Ectodermal cell (in vitro differentiated cells): Measurements from ENCODE around the gene GFI1B.
"Not testable (repeated sequence)": the region's sequence is repeated elsewhere in the genome, so short reads cannot be mapped to it uniquely, and the experiment has no call there.

Experiments used
- H3K27ac ChIP-seq: 2 replicates; pipeline ENCODE4 v1.7.0; 2013; ENCODE audit warnings: mild to moderate bottlenecking, low read depth, low read length; ENCODE audit not compliant: insufficient read depth, poor library complexity, severe bottlenecking
- H3K27me3 ChIP-seq: 2 replicates; pipeline ENCODE4 v1.7.0; 2013; ENCODE audit warnings: mild to moderate bottlenecking, low read length; ENCODE audit not compliant: insufficient read depth, control insufficient read depth, poor library complexity, severe bottlenecking
- H3K36me3 ChIP-seq: one replicate; pipeline ENCODE4 v1.7.0; 2013; ENCODE audit warnings: low read length; ENCODE audit not compliant: control insufficient read depth, insufficient read depth
- H3K4me1 ChIP-seq: one replicate; pipeline ENCODE4 v1.7.0; 2013; ENCODE audit warnings: low read length; ENCODE audit not compliant: control insufficient read depth, insufficient read depth
- H3K4me3 ChIP-seq: 2 replicates; pipeline ENCODE4 v1.7.0; 2013; ENCODE audit warnings: low read depth, low read length, control low read depth; ENCODE audit not compliant: insufficient read depth
- H3K9me3 ChIP-seq: 2 replicates; pipeline ENCODE4 v1.7.0; 2013; ENCODE audit warnings: mild to moderate bottlenecking, low read length, moderate library complexity; ENCODE audit not compliant: control insufficient read depth
- WGBS, 2 experiments: methylation state at CpG; one replicate each; pipeline ENCODE4 v1.1.7; 2013; ENCODE audit warnings: missing lambda C conversion rate in 2 of 2; 5-methylcytosine and 5-hydroxymethylcytosine counted together

Gene GFI1B

GRCh38 chr9:132989998-132990557 lies 11.6 kb downstream of the GFI1B start:
- not testable (repeated sequence) for H3K4me1 ChIP-seq, H3K27ac ChIP-seq, H3K36me3 ChIP-seq, H3K9me3 ChIP-seq, H3K4me3 ChIP-seq, H3K27me3 ChIP-seq
- 83 to 86% methylated on average over 4 of the region's 4 CpGs for WGBS, 2 experiments

DNA sequence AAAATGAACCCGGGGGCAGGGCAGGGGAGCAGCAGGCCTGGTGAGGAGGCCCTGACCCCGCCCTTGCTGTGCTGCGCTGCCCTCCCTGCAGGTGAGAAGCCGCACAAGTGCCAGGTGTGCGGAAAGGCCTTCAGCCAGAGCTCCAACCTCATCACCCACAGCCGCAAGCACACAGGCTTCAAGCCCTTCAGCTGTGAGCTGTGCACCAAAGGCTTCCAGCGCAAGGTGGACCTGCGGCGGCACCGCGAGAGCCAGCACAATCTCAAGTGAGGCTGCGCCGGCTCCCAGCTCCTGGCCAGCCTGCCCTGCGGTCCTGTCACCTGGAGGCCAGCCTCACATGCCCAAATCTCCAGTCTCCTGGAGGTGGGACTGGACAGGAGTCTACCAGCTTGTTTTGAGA lies 12.3 kb downstream of the GFI1B start:
- no peak overlapping the region for H3K4me3 ChIP-seq
- H3K27me3 ChIP-seq, result no peaks in the 10 kb centered on the region
- 93 to 96% methylated on average over 14 of the region's 14 CpGs for WGBS, 2 experiments
- H3K9me3 ChIP-seq, result no peaks in the 10 kb centered on the region
- H3K36me3 ChIP-seq, result no peaks in the 10 kb centered on the region
- H3K27ac ChIP-seq, result no peak overlapping the region
- peaks cover 7% of the 10 kb centered on the region for H3K4me1 ChIP-seq

- Histone ChIP-seq H3K27me3 (no peaks in the 10 kb centered on the region), H3K36me3 (no peaks in the 10 kb centered on the region), H3K4me1 (peaks cover 7% of the 10 kb centered on the region), H3K4me3 (no peak overlapping the region), H3K9me3 (no peaks in the 10 kb centered on the region), H3K27ac (no peak overlapping the region)
- WGBS, 2 experiments, result 84% methylated on average over 16 of the region's 16 CpGs
Observed at GRCh38 chr9:132991351-132992300, 13.1 kb downstream of the GFI1B start.

DNA sequence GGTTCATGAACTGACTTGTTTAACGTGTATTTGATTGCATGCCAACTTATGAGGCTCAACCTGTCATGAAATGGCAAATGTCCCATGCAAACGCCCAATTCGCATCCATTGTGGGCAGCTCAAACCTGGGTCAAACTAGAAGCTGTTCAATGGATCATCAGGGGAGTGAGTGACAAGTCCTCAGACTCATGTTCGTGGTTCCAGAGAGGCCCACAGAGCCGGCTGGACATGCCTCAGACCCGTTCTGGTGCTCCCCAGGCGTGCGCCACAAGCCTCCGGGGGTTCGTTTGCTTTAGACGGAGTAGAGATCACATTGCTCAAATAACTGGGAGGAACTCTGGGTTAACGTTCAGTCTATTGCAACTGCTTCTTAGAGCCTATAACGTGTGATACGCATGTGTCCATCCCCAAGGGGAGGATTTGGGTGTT lies 15.0 kb downstream of the GFI1B start:
- no peaks in the 10 kb centered on the region for H3K36me3 ChIP-seq
- H3K4me3 ChIP-seq, result no peak overlapping the region
- H3K27me3 ChIP-seq, result no peaks in the 10 kb centered on the region
- no peak overlapping the region for H3K27ac ChIP-seq
- no peaks in the 10 kb centered on the region for H3K9me3 ChIP-seq
- peaks cover 7% of the 10 kb centered on the region for H3K4me1 ChIP-seq
- 90% methylated on average over 14 of the region's 14 CpGs for WGBS, 2 experiments

GRCh38 chr9:132994410-132995120 lies 16.1 kb downstream of the GFI1B start:
- Histone ChIP-seq H3K9me3 (no peaks in the 10 kb centered on the region), H3K27me3 (no peaks in the 10 kb centered on the region), H3K36me3 (no peaks in the 10 kb centered on the region), H3K4me3 (no peak overlapping the region), H3K27ac (no peak overlapping the region), H3K4me1 (peaks cover 7% of the 10 kb centered on the region)
- WGBS, 2 experiments, result 57 to 59% methylated on average over 13 of the region's 13 CpGs

DNA sequence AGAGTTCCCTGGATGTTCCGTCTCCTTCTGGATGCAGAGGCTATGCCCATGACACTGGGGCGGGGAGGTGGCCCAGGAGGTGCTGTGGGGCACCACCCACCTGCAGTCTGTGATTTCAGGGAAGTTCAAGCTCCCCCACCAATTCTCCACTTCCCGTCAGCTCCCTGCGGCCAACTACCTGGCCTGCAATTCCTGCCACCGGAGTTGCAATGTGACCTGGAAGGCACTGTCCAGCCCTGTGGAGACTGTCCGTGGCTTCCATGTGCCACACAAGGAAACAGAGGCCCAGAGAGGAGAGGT lies 16.6 kb downstream of the GFI1B start:
- Histone ChIP-seq H3K27me3 (no peaks in the 10 kb centered on the region), H3K27ac (no peak overlapping the region), H3K36me3 (no peaks in the 10 kb centered on the region), H3K4me3 (no peak overlapping the region), H3K4me1 (peaks cover 7% of the 10 kb centered on the region), H3K9me3 (no peaks in the 10 kb centered on the region)
- 91 to 94% methylated on average over 6 of the region's 6 CpGs for WGBS, 2 experiments

GRCh38 chr9:132995879-132996278 lies 17.4 kb downstream of the GFI1B start:
- WGBS, 2 experiments, result 92 to 94% methylated on average over 8 of the region's 8 CpGs
- Histone ChIP-seq H3K4me1 (peaks cover 7% of the 10 kb centered on the region), H3K36me3 (no peaks in the 10 kb centered on the region), H3K9me3 (no peaks in the 10 kb centered on the region), H3K4me3 (no peak overlapping the region), H3K27me3 (no peaks in the 10 kb centered on the region), H3K27ac (no peak overlapping the region)

- H3K36me3 ChIP-seq, result no peaks in the 10 kb centered on the region
- peaks cover 7% of the 10 kb centered on the region for H3K4me1 ChIP-seq
- H3K27ac ChIP-seq, result no peak overlapping the region
- no peaks in the 10 kb centered on the region for H3K9me3 ChIP-seq
- H3K4me3 ChIP-seq, result no peak overlapping the region
- WGBS, 2 experiments, result 78 to 80% methylated on average over 13 of the region's 13 CpGs
- no peaks in the 10 kb centered on the region for H3K27me3 ChIP-seq
Observed at GRCh38 chr9:132996526-132996925, 18.0 kb downstream of the GFI1B start.

DNA sequence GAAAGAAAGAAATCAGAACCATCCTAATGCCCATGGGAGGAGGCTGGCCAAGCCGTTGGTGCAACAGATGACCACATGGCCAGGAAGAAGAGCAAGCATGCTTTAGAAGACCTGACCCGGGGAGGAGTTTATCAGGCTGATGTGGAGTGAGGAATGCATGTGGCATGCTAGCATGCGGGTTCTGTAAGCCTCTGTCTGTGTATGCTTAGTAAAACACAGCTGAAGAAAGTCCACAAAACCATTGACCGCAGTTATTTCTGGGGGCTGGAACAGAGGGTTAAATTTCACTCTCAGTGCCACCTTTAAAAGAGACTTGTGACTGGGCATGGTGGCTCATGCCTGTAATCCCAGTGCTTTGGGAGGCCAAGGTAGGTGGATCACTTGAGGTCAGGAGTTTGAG lies 19.1 kb downstream of the GFI1B start:
- no peaks in the 10 kb centered on the region for H3K9me3 ChIP-seq
- no peak overlapping the region for H3K4me3 ChIP-seq
- H3K4me1 ChIP-seq, result peaks cover 7% of the 10 kb centered on the region
- WGBS, 2 experiments, result 90 to 91% methylated on average over 4 of the region's 4 CpGs
- peaks cover 2% of the 10 kb centered on the region for H3K27me3 ChIP-seq
- no peaks in the 10 kb centered on the region for H3K36me3 ChIP-seq
- no peak overlapping the region for H3K27ac ChIP-seq

DNA sequence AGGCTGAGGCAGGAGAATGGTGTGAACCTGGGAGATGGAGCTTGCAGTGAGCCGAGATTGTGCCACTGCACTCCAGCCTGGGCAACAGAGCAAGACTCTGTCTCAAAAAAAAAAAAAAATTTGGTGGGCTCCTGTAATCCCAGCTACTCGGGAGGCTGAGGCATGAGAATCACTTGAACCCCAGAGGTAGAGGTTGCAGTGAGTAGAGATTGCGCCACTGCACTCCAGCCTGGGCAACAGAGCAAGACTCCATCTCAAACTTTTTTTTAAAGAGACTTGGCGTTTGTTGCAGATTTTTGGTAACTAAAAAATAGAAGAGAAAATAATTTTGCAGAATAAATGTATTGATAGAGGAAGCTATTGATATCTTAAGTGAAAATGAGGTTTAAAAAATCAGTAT lies 19.7 kb downstream of the GFI1B start:
- not testable (repeated sequence) for H3K27me3 ChIP-seq, H3K9me3 ChIP-seq, H3K4me1 ChIP-seq, H3K36me3 ChIP-seq, H3K27ac ChIP-seq, H3K4me3 ChIP-seq
- WGBS, 2 experiments, result 94 to 95% methylated on average over 4 of the region's 4 CpGs
